GM18873 (cell line): ENCODE results near the gene RPL36A.
A peak's percentile ranks its signal among the peaks of the same experiment; 100 is the strongest.

ENCODE experiments used
- ATAC-seq: cut with Tn5 transposase; IDR thresholded peaks from one replicate; pipeline ENCODE4 v1.9.1; 2021; ENCODE audit warnings: mild to moderate bottlenecking, moderate library complexity, moderate number of reproducible peaks; ENCODE audit not compliant: unreplicated experiment, low FRiP score

RPL36A gene

GRCh38 chrX:101390664-101391525 is at the start of gene RPL36A:
Gene RPL36A (plus strand): TSS chrX:101391011. CDS start chrX:101391044, 33 bp downstream.
- ATAC-seq, result peak; percentile 68

- ATAC-seq, result no peak
Observed at GRCh38 chrX:101347859-101348451, 42.9 kb upstream of the RPL36A start.

- peak; percentile 97 for ATAC-seq
Observed at GRCh38 chrX:101348452-101349192, 42.2 kb upstream of the RPL36A start, which contains the start of gene TIMM8A. Gene TIMM8A (minus strand): TSS chrX:101348742. CDS start chrX:101348664, 78 bp downstream.

GRCh38 chrX:101349193-101349562 is 41.6 kb upstream of the RPL36A start:
- ATAC-seq, result no peak

GRCh38 chrX:101357166-101357795 is 33.5 kb upstream of the RPL36A start:
- ATAC-seq, result no peak

DNA sequence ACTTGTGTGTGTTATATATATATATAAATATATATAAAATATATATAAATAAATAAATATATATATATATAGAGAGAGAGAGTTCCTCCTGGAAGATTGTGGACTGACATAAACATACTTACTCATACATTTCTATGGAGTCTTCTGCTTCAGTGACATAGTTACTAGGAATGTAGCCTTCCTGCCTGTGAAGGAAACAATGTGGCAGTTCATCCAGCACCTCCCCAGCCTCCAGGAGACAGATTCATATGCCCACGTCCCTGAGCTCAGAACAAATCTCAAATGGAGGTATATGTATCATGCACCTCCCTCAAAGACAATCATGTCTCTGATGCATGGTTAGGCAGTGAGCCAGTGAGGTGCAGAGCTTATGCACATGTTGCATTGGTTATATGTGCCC is 30.8 kb upstream of the RPL36A start:
- no peak for ATAC-seq

DNA sequence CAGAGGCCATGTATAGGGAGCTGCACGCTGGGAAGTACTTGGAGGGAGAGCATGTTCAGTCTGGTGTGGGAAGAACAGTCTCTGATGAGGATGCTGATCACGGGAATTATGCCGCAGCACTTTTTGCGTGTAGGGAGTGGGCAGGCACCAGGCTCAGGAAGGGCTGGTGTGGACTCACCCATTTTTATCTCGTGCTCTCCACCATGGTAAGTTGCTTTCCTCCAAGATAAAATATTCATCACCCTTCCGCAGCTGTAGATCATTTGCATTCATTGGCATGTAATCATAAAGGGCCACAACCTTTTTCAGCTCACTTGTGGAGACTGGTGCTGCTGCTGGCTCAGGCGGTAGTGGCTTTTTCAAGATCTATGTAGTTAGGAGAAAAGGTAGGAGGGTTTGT is 30.4 kb upstream of the RPL36A start:
- no peak for ATAC-seq

- ATAC-seq, result no peak
Observed at GRCh38 chrX:101362116-101362515, 28.7 kb upstream of the RPL36A start.

DNA sequence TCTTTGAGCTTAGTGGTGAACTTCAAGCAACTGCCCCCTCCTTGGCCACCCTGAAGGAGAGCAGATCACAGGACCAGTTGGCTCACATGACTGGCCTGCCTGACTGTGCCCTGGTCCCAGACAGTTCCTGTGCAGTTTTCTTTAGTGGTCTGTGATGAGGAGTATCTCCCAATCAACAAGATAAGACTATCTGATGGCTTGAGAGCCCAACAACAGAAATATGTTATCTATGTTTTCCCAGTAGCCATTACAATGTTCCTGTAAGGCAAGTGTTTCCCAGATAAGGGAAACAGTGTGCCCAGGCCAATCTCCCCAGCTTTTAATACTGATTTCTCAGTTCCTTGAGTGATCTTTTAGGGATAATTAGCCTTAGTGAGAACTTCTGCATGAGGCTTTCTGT is 28.1 kb upstream of the RPL36A start:
- ATAC-seq, result no peak

- ATAC-seq, result no peak
Observed at GRCh38 chrX:101365301-101365795, 25.5 kb upstream of the RPL36A start.

DNA sequence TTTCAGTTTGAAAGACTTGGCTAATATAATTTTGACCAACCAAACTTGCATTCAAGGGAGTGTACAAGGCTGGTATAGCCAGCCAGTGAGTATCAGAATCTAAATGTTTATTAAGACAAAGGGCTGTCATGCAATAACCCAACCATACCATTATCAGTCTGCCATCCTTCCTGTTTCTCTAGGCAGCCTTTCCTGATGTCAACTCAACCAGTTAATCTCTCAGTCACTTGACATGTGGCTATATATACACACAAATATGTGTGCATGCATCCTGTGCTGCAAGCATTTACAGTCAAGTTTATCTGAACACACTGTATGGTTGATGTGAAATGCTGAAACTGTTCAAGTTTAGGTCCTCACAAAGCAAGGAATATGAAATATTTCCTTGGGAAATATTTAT is 22.0 kb upstream of the RPL36A start:
- ATAC-seq, result no peak

DNA sequence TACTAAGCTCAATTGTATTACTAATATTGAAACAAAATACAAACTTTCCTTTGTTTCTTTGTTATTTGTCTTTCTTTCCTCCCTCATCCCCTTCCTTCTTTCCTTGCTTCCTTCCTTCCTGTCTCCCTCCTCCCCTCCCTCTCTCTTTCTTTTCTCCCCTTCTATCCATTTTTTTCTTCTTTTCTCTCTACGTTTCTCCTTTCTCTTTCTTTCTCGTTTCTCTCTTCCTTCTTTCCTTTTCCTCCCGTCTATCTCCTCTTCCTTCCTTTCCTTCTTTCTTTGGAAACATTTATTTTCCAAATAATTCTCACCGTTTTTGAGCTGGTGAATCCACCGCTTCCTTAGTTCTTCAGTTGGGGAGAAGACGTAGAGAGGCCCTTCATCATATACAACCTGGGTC is 21.1 kb upstream of the RPL36A start:
- ATAC-seq, result no peak

GRCh38 chrX:101370888-101371504 is 19.8 kb upstream of the RPL36A start:
- ATAC-seq, result no peak

DNA sequence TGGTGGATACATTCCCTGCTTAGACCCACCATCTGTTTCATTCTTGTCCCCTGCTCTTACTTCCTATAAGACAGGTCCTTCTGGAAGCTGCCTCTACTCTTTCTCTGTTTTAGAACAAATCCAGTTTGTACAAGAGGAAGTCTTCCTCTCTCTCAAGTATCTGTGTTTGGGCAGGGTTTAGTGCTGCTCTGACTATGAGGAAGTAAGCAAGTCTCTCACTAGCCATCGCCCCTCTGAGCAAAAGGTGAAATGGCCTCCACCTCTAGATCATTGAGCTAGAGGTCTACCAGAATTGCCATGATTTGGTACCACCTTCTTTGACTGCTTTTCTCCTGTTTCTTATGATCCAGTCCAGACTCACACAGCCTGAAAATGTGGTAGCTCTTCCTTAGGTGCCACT is 13.3 kb upstream of the RPL36A start:
- ATAC-seq, result no peak

- ATAC-seq, result peak; percentile 61
Observed at GRCh38 chrX:101383679-101384205, 7.1 kb upstream of the RPL36A start.

DNA sequence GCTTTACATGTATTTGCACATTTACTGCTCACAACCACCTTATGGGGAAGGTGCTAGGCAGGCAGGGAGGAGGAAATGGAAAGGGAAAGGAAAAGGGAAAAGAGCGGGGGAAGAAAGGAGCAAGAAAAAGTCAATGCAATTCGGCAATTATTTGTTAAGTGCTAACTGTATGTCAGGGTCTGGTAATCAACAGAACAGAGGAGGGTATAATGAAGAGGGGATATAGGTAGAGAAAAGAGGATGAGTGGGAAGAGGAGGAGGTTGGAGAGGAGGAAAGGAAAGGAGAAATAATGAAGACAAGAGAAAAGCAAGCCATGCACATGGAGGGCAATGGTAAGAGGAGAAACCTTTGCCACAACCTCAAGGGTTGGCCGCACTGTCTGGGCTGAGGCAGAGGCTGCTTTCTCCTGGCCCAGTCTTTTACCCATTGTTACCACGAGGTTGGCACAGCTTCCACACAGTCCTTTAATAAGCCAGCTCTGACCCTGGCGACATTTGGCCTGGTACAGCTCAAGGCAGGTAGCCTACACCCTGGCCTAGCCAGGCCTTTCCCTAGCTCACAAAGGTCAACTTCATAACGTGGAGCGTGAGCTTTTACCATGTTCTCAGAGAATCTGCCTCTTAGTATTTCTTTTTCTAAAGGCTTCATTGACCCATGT is 5.7 kb upstream of the RPL36A start:
- no peak for ATAC-seq

- ATAC-seq, result peak; percentile 67
Observed at GRCh38 chrX:101385795-101386541, 4.8 kb upstream of the RPL36A start, which contains the start of gene BTK. Gene BTK (minus strand): TSS chrX:101386191. CDS start chrX:101375284, 10,907 bp downstream.

- ATAC-seq, result no peak
Observed at GRCh38 chrX:101386542-101386885, 4.3 kb upstream of the RPL36A start.

GRCh38 chrX:101388604-101389003 is 2.2 kb upstream of the RPL36A start:
- no peak for ATAC-seq
